NCI-H524 treated with DMSO at 0.1 percent for 48 hours (cell line): ENCODE data around the gene BORCS8.

Source experiments
- DNase-seq: peaks from one replicate; lab custom pipeline; 2025; lab: John Stamatoyannopoulos, UW

BORCS8 gene

GRCh38 chr19:19213426-19214158 is 21.6 kb upstream of the BORCS8 start:
- no peak for DNase-seq

GRCh38 chr19:19212916-19213315 is 21.0 kb upstream of the BORCS8 start:
- no peak for DNase-seq

DNA sequence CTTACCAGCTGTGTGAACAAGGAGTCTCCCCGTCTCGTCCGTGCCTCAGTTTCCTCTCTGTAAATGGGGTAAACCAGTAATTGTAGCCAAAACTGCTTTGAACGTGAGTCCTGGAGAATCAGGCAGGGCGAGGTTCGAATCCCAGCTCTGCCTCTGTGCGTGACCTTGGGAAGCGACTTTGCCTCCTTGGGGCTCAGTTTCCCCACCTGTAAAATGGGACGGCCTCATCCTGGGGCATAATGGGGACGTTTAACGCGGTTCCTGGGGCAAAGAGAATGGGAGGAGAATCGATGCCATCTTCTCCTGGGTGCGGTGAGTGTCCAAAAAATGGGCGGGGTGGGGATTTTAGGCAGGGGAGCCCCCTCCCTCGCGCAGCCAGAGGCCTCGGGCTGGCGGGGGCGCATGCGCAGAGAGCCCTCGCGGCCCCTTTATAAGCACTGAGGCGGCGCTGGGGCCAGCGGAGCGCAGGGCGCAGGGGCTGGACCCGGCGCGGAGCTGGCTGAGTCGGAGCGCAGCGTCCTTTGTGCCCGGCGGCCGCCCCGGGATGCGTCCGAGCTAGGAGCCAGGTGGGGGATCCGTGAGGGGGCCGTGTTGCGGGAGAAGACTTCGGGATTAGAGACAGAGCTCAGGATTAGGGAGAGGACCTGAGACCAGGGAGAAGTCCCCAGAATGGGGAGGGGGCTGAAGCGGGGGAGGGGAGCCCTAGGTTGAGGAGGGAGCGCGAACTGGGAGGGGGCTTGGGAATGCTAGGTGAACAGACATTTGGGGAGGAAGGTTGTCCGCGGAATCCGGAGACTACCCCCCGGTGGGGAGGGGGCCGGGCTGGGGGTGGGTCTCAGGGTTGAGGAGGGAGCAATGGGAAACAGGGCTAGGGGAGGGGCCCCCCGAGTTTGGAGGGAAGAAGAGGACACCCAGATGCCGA is 19.8 kb upstream of the BORCS8 start, which contains the start of gene NCAN:
TSS of gene NCAN (plus strand) at position 460 of the 922 bp plus-strand sequence. CDS start 4,996 bp downstream, outside the sequence.
- no peak for DNase-seq

DNA sequence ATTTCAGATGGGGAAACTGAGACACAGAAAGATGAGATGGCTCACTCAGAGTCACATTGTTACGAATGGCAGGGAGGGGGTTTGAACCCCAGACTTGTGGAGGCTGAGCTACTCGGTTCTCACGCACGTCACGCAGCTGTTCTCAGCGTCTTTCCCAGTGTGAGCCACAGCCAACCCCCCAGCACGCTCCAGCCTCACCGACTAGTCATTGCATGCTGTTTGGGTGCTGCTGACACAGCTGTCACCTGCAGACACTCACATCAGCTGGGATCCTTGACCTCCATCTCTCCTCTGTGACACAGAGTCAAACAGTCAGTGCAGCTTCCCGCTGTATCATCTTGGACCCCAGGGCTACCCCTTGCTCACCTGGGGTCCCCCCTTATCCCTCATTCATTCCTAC is 17.4 kb upstream of the BORCS8 start:
- DNase-seq = peak; percentile 27

DNA sequence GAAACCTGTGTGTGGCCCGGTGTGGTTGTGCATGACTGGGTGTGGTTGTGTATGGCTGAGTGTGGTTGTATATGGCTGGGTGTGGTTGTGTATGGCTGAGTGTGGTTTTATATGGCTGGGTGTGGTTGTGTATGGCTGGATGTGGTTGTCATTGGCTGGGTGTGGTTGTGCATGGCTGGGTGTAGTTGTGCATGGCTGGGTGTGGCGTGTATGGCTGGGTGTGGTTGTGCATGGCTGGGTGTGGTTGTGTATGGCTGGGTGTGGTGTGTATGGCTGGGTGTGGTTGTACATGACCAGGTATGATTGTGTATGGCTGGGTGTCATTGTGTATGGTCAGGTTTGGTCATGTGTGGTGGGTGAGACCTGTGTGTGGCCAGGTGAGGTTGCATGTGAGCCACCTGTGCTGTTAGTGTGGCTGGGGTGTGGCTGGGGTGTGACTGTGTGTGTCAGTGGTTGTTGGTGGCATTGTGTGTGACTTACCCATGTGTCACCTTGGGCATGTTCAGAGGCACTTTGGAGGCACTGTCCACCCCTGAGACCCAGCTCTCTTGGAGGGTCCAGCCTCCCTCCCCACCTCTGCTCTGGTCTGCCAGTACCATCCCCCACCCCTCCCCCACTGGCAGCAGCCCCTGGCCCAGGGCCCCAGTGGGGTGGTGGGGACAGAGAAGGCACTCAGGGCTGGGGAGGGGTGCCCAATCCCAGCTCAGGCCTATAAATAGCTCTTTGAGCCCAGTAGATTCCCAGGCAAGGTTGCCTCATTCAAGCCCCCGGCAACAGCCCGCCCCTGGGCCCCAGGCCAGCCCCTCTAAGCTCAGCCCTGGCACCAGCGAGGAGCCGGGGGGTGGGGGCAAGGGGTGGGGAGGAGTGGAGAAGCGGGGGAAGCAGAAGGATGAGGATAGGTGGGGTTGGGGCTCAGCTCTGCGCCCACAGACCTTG is 16.0 kb upstream of the BORCS8 start:
- DNase-seq = no peak

- no peak for DNase-seq
Observed at GRCh38 chr19:19206938-19207337, 15.0 kb upstream of the BORCS8 start.

DNA sequence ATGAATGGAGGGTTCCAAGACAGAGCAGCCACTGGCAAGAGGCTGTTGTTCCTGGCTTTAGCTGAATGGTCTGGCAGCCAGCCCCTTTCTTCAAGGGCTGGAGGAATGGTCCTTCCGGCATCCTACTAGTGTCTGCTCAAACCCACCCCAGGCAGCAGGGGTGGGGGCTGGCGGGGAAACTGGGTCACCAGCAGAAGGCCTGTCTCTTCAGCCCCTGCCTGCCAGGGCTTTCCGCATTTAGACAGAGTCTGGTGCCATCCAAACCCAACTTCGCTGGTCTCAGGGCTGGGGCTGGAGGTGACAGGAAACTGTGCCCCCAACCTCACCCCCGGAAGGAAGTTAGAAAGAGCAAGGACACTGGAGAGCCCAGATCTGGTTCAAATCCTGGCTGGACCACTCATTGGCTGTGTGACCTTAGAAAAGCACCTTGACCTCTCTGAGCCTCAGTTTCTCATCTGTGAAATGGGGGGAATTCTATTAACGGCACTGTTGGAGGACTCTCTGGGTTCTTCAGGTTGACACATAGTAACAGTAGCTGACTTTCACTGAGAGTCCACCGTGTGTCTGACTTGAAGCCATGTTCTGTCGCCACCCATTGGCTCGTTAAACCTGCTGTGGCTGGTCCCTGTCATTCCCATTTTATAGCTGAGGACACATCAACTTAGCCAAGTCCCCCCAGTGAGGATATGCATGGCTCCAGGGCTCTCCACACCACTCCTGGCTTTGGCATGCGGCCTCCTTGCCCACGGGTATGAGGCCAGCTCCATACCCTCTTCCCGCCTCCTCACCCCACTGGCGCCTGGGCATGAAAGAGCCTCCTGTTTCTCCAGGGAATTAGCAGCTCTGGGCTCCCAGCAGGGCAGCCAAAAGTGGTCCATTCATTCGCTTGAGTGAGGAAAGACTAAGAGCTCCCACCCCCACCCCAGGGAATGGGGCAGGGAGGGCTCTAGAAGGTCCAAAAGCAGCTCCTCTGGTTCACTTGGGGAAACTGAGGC is 13.8 kb upstream of the BORCS8 start:
- no peak for DNase-seq

DNA sequence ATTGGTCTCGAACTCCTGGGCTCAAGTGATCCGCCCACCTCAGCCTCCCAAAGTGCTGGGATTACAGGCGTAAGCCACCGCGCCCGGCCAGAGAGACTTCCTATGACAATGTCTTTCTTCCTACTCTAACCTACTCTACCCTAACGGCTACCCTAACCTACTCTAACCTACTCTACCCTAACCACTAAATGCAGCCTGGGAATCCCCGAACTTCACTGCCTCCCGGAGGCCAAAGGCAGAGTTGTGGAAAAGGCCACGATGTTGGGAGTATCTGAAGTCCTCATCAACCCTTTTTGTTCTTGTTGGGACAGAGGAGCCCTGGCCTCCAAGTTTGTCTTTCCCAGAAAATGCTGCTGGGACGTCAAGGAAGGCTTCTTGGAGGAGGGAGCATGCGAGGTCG is 12.2 kb upstream of the BORCS8 start:
- no peak for DNase-seq

GRCh38 chr19:19203012-19203856 is 11.3 kb upstream of the BORCS8 start, which contains the start of gene NR2C2AP:
NR2C2AP (minus strand) TSS chr19:19203414; CDS start chr19:19203060, 354 bp downstream.
- peak; percentile 73 for DNase-seq

GRCh38 chr19:19202707-19203011 is 10.7 kb upstream of the BORCS8 start:
- DNase-seq = no peak

- no peak for DNase-seq
Observed at GRCh38 chr19:19201697-19202630, 10.0 kb upstream of the BORCS8 start.

DNA sequence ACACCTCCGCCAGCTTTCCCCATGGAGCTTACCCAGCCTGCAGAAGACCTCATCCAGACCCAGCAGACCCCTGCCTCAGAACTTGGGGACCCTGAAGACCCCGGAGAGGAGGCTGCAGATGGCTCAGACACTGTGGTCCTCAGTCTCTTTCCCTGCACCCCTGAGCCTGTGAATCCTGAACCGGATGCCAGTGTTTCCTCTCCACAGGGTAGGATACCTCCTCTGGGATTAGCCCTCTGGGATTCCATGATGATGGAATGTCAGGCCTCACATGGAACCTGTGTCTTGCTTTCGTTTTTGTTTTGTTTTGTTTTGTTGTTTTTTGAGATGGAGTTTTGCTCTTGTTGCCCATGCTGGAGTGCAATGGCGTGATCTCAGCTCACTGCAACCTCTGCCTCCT is 2.0 kb upstream of the BORCS8 start:
- DNase-seq = no peak

GRCh38 chr19:19192910-19193423 is 1.0 kb upstream of the BORCS8 start:
- no peak for DNase-seq

DNA sequence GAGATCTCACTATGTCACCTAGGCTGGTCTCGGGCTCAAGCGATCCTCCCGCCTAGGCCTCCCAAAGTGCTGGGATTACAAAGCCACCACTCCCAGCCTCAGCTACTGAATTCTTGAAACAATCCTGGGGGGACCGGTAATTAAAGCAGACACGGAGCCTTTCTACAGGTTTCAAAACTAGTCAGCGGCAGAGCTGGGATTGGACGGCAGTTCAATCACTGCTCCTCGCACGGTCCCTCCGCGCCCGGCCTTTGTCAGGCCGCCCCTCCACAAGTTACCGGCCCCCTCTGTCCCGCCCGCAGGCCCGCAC is 229 bp downstream of the BORCS8 start:
- DNase-seq = no peak

GRCh38 chr19:19186742-19187141 is 5.2 kb downstream of the BORCS8 start:
- no peak for DNase-seq

GRCh38 chr19:19185853-19186740 is 5.9 kb downstream of the BORCS8 start:
- peak; percentile 28 for DNase-seq

GRCh38 chr19:19181488-19181998 is 10.4 kb downstream of the BORCS8 start:
- no peak for DNase-seq
